WERI-Rb-1 (cell line): Measurements from ENCODE around the gene TARBP2.

Experiments
- DNase-seq: peaks from one replicate; pipeline ENCODE4 v3.0.0-alpha.2; 2020
- H3K27ac ChIP-seq: fragments of 250-450 bp; sonication (Bioruptor Pico); 2 replicates; pipeline ENCODE4 v1.5.1; 2020; ENCODE audit warnings: mild to moderate bottlenecking, moderate library complexity
- H3K27me3 ChIP-seq: fragments of 250-450 bp; sonication (Bioruptor Pico); 2 replicates; pipeline ENCODE4 v1.5.1; 2021; ENCODE audit warnings: mild to moderate bottlenecking, low read depth, moderate library complexity; ENCODE audit not compliant: insufficient read depth, severe bottlenecking
- H3K36me3 ChIP-seq: fragments of 250-450 bp; sonication (Bioruptor Pico); 2 replicates; pipeline ENCODE4 v1.5.1; 2020; ENCODE audit warnings: mild to moderate bottlenecking, moderate library complexity
- H3K4me3 ChIP-seq: 2 replicates; pipeline ENCODE4 v1.5.1; 2011; ENCODE audit warnings: low read depth, mild to moderate bottlenecking, control low read depth, low read length
- H3K9me3 ChIP-seq: fragments of 250-450 bp; sonication (Bioruptor Pico); 2 replicates; pipeline ENCODE4 v1.5.1; 2021; ENCODE audit warnings: mild to moderate bottlenecking, moderate library complexity; ENCODE audit not compliant: severe bottlenecking
- CTCF ChIP-seq: IDR thresholded peaks from 2 replicates; pipeline ENCODE4 v1.5.1; 2011; ENCODE audit warnings: low read depth, mild to moderate bottlenecking, control low read depth, inconsistent platforms, low read length

Gene TARBP2

GRCh38 chr12:53463802-53464560 is 37.1 kb upstream of the TARBP2 start:
- DNase-seq = no peak
- no peak for TF ChIP-seq CTCF
- peaks cover 99% of the 10 kb centered on the region for H3K36me3 ChIP-seq
- H3K4me3 ChIP-seq = no peak overlapping the region
- no peak overlapping the region for H3K27ac ChIP-seq
- no peaks in the 10 kb centered on the region for H3K27me3 ChIP-seq
- no peaks in the 10 kb centered on the region for H3K9me3 ChIP-seq

GRCh38 chr12:53464685-53465418 is 36.2 kb upstream of the TARBP2 start:
- no peak overlapping the region for H3K4me3 ChIP-seq
- H3K27ac ChIP-seq = no peak overlapping the region
- no peaks in the 10 kb centered on the region for H3K27me3 ChIP-seq
- no peak for DNase-seq
- TF ChIP-seq CTCF = no peak
- H3K36me3 ChIP-seq = peaks cover 99% of the 10 kb centered on the region
- no peaks in the 10 kb centered on the region for H3K9me3 ChIP-seq

- peaks cover 98% of the 10 kb centered on the region for H3K36me3 ChIP-seq
Observed at GRCh38 chr12:53465679-53466078, 35.4 kb upstream of the TARBP2 start.

GRCh38 chr12:53466640-53467039 is 34.4 kb upstream of the TARBP2 start:
- Histone ChIP-seq H3K4me3 (no peak overlapping the region), H3K27ac (no peak overlapping the region), H3K36me3 (peaks cover 96% of the 10 kb centered on the region), H3K9me3 (no peaks in the 10 kb centered on the region), H3K27me3 (no peaks in the 10 kb centered on the region)
- TF ChIP-seq CTCF = no peak
- DNase-seq = no peak

More at GRCh38 chr12:53465679-53466078, 35.4 kb upstream of the TARBP2 start:
- Histone ChIP-seq H3K4me3 (no peak overlapping the region), H3K27ac (no peak overlapping the region), H3K27me3 (no peaks in the 10 kb centered on the region), H3K9me3 (no peaks in the 10 kb centered on the region)
- no peak for TF ChIP-seq CTCF
- DNase-seq = no peak

- Histone ChIP-seq H3K27ac (no peak overlapping the region), H3K27me3 (no peaks in the 10 kb centered on the region), H3K36me3 (peaks cover 96% of the 10 kb centered on the region), H3K9me3 (no peaks in the 10 kb centered on the region), H3K4me3 (no peak overlapping the region)
- no peak for TF ChIP-seq CTCF
- no peak for DNase-seq
Observed at GRCh38 chr12:53467082-53467481, 34.0 kb upstream of the TARBP2 start.
